ENCODE measurements around the gene ARHGAP44.

Gene ARHGAP44

GRCh38 chr17:13030459-13031300 is 241.4 kb downstream of the ARHGAP44 start:
- DNase-seq: peak; percentile 24

GRCh38 chr17:13031718-13032350 is 242.5 kb downstream of the ARHGAP44 start:
- DNase-seq: peak; percentile 30

- no peak for DNase-seq
Observed at GRCh38 chr17:13035420-13035819, 246.1 kb downstream of the ARHGAP44 start.

- no peak for DNase-seq
Observed at GRCh38 chr17:13036751-13037150, 247.5 kb downstream of the ARHGAP44 start.

- DNase-seq: no peak
Observed at GRCh38 chr17:13038931-13039665, 249.8 kb downstream of the ARHGAP44 start.

Data from activated T-cell treated with anti-CD3 and anti-CD28 coated beads, Interleukin-2, amount 50 U/mL, for 1 hour (primary cell).